ENCODE measurements around the gene PIK3C2G.

Gene PIK3C2G

GRCh38 chr12:18281941-18282340 lies 20.6 kb downstream of the PIK3C2G start:
- DNase-seq = no peak

- no peak for DNase-seq
Measured at GRCh38 chr12:18283831-18284230, 22.5 kb downstream of the PIK3C2G start.

- no peak for DNase-seq
Measured at GRCh38 chr12:18284386-18284785, 23.1 kb downstream of the PIK3C2G start.

GRCh38 chr12:18285161-18285560 lies 23.8 kb downstream of the PIK3C2G start:
- DNase-seq = no peak

- DNase-seq = no peak
Measured at GRCh38 chr12:18290386-18290785, 29.1 kb downstream of the PIK3C2G start.

- DNase-seq = no peak
Measured at GRCh38 chr12:18294889-18295288, 33.6 kb downstream of the PIK3C2G start.

GRCh38 chr12:18296201-18296908 lies 35.0 kb downstream of the PIK3C2G start:
- no peak for DNase-seq

GRCh38 chr12:18296909-18297280 lies 35.6 kb downstream of the PIK3C2G start:
- no peak for DNase-seq

- no peak for DNase-seq
Measured at GRCh38 chr12:18297902-18298301, 36.6 kb downstream of the PIK3C2G start.

- DNase-seq = no peak
Measured at GRCh38 chr12:18302809-18303430, 41.6 kb downstream of the PIK3C2G start.

- DNase-seq = no peak
Measured at GRCh38 chr12:18304609-18305008, 43.3 kb downstream of the PIK3C2G start.

GRCh38 chr12:18306311-18306710 lies 45.0 kb downstream of the PIK3C2G start:
- DNase-seq = no peak

- DNase-seq = no peak
Measured at GRCh38 chr12:18313306-18313705, 52.0 kb downstream of the PIK3C2G start.

- no peak for DNase-seq
Measured at GRCh38 chr12:18320036-18320617, 58.8 kb downstream of the PIK3C2G start.

- DNase-seq = no peak
Measured at GRCh38 chr12:18320976-18321375, 59.7 kb downstream of the PIK3C2G start.

- no peak for DNase-seq
Measured at GRCh38 chr12:18323159-18323558, 61.8 kb downstream of the PIK3C2G start.

GRCh38 chr12:18327036-18327435 lies 65.7 kb downstream of the PIK3C2G start:
- DNase-seq = no peak

GRCh38 chr12:18332173-18332572 lies 70.9 kb downstream of the PIK3C2G start:
- no peak for DNase-seq

GRCh38 chr12:18339633-18340032 lies 78.3 kb downstream of the PIK3C2G start:
- no peak for DNase-seq

- no peak for DNase-seq
Measured at GRCh38 chr12:18340186-18340585, 78.9 kb downstream of the PIK3C2G start.

GRCh38 chr12:18340786-18341185 lies 79.5 kb downstream of the PIK3C2G start:
- no peak for DNase-seq

- DNase-seq = no peak
Measured at GRCh38 chr12:18343708-18344107, 82.4 kb downstream of the PIK3C2G start.

GRCh38 chr12:18345021-18345735 lies 83.9 kb downstream of the PIK3C2G start:
- no peak for DNase-seq

GRCh38 chr12:18352312-18352711 lies 91.0 kb downstream of the PIK3C2G start:
- DNase-seq = no peak
